Germinal center (tissue), 1 donor: Measurements from ENCODE around the gene LRRC72.
"Not testable (repeated sequence)": the region's sequence is repeated elsewhere in the genome, so short reads cannot be mapped to it uniquely, and the experiment has no call there.

Experiments
- DNase-seq: peaks from one replicate; pipeline ENCODE4 v3.0.0; 2012; ENCODE audit warnings: mixed read lengths, low spot score

The LRRC72 gene

GRCh38 chr7:16581286-16581685 lies 54.7 kb downstream of the LRRC72 start:
- DNase-seq: no peak

- no peak for DNase-seq
These were observed 57.2 kb downstream of the LRRC72 start for GRCh38 chr7:16583834-16584233.

DNA sequence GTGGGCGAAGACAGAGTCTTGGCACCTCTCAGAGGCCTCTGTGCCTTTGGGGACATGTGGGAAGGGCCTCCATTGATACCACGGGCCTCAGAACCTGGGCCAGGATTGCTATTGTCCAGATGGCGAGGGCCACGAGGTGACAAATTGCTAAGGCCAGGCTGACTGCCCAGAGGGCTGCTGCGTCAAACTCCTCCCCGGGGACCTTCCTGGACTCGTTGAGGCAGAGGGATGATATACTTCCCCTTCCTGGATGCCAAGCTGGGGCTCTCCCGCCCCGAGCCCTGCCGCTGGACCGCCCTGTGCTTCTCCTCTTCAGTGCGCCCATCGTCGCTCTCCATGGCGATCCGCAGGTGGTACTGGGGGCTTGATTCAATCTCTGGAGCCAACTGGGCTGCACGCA lies 58.9 kb downstream of the LRRC72 start:
- no peak for DNase-seq

- no peak for DNase-seq
These were observed 59.7 kb downstream of the LRRC72 start for GRCh38 chr7:16586081-16586874.

- no peak for DNase-seq
These were observed 60.5 kb downstream of the LRRC72 start for GRCh38 chr7:16587129-16587528.

DNA sequence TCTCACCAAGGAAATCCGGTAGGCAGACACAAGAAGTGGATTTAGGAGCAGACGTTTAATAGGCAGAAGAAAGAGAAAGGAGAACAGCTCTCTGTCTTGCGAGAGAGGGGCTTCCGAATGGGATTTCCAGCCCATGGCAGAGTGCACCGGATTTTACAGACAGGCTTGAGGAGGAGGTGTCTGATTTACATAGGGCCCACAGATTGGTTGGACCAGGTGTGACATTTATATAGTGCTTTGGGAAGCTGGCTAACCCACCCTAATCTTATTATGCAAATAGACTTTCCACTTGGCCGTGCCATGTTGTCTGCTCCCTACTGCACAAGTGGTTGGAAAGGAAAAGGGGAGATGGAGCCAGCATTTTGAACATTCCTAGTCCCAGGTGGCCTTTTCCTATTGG lies 61.2 kb downstream of the LRRC72 start:
- DNase-seq: no peak

DNA sequence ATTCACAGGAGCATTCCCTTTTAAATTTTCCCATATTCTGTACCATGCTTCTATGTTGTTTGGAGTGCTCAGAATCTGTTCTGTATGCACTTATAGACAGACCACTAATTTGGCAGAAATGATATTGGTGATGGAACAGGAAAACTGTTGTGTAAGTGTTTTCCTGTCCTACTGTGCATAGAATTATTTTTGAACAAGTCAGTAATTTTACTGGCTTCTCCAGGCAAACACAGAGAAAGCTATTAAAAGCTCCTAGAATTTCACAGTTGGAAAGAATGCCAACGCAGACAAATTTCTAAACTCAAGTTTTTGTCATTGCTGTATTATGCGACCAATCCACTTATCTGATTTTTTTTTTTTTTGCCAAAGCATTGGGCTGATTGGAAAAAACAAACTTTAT lies 63.3 kb downstream of the LRRC72 start:
- DNase-seq: no peak

GRCh38 chr7:16590424-16590823 lies 63.8 kb downstream of the LRRC72 start:
- no peak for DNase-seq

DNA sequence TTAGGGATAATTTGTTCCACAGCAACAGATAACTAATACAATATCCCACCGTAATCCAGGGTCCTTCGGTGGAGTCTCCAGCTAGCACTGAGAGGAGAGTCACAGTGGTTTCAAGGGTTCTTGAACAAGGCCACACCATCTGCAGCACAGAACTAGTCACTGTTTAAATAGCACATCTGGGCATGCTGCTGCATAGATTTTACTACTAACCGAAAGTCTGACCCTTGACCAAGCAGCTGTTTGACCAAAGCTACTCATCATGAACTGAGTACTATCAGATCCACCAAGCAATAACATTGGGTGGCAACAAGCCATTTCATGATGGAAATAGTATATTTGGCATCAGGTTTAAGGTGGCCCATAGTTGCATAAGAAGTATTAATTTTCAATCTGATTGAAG lies 65.8 kb downstream of the LRRC72 start:
- no peak for DNase-seq

- no peak for DNase-seq
These were observed 67.4 kb downstream of the LRRC72 start for GRCh38 chr7:16594061-16594460.

GRCh38 chr7:16594676-16595075 lies 68.1 kb downstream of the LRRC72 start:
- DNase-seq: no peak

- DNase-seq: not testable (repeated sequence)
These were observed 69.0 kb downstream of the LRRC72 start for GRCh38 chr7:16595596-16595995.

- DNase-seq: no peak
These were observed 71.4 kb downstream of the LRRC72 start for GRCh38 chr7:16598015-16598414.

- no peak for DNase-seq
These were observed 73.2 kb downstream of the LRRC72 start for GRCh38 chr7:16599860-16600259.

GRCh38 chr7:16603633-16604032 lies 77.0 kb downstream of the LRRC72 start:
- no peak for DNase-seq

DNA sequence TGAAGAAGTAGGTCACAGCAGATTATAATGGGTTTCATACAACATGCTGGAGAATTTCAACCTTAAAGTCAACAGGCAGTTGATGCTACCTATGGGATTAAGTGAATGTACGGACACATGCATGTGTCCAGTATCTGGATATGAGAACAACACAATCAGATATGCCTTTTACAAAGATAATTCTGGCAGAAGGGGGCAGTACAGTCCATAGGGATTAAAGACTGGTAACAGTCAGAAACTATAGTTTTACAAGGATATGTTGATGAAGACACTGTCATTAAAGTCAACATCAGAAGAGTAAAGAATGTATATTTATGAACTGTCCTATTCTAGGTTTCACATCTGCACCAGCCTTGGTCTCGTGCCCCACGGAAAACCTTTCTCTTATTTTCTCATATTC lies 77.4 kb downstream of the LRRC72 start:
- DNase-seq: no peak

DNA sequence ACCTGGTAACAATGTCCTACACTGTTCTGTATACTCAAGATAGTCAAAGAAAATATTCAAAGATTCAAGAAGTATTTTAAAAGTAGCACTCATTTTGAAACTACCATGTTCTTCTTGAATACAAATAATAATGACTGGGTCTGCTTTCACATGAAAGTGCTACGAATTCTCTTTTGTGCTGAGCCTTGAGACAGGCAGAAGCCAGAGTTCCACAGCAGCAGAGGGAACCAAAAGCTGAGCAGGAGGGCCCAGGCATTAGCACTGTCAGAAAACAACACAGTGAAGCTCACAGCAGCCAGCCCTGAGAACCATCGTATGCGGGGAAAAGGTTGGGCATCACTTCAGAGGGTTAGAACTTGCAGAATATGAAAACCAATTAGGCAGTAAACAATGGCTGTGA lies 80.1 kb downstream of the LRRC72 start:
- no peak for DNase-seq

GRCh38 chr7:16609842-16610450 lies 83.3 kb downstream of the LRRC72 start:
- DNase-seq: no peak

- no peak for DNase-seq
These were observed 85.1 kb downstream of the LRRC72 start for GRCh38 chr7:16611711-16612110.

DNA sequence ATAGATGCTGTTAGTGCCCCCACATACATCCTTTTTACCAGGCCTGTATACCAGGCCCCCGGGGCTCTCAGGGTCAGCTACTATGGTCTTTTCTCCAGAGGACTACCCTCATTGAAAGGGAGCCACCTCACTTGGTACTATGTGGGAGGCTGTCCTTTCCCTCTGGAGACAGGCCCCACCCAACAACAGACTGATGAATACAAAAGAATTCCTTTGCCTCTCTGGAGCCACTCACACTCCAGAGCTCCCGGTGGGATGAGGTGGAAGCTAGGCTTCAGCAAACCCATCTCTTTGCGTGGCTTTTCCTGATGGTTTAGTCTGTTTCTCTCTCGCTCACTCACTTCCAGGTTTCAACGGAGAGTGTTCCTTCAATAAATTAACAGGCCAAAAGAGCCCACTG lies 88.6 kb downstream of the LRRC72 start:
- DNase-seq: no peak

- DNase-seq: no peak
These were observed 89.5 kb downstream of the LRRC72 start for GRCh38 chr7:16616122-16616521.

DNA sequence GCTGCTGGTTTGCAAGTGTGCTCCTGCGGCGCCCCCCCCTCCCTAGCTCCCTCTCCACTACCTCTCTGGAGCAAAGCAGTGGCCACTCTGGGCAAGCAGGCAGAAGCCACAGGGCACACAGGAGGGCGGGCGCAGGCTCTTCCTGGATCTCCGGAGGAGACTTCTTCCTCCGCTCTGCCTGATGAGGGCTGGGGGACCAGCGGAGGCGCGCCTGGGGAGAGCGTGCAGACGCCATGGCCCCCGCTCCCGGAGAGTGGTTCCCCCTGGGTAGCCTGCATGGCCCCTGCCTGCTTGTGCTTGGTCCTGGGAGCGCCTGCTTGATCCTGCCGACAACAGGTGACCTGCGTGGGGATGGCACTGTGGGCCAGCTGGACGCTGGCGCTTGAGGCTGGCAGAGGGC lies 89.9 kb downstream of the LRRC72 start:
- no peak for DNase-seq

DNA sequence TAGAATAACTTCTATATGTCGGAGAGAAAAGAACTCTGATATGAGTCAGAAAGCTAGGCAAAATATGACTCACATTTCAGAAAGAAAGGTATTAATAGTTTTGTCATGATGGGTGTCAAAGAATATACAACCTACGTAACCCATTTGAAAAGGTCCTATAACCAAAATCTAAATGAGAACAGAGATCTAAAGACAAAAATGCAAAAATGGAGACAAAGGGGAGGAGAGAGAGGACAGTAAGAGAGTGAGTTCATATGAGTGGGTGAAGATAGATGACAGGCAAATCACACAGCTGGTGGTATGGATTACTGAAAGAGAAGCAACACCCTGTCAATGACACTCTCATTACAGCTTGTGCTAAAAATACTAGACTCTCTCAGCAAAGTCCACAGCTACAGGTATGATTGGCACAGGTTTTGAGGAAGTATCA lies 93.4 kb downstream of the LRRC72 start:
- DNase-seq: peak; percentile 50

- no peak for DNase-seq
These were observed 99.8 kb downstream of the LRRC72 start for GRCh38 chr7:16626388-16626787.
